HG03060 (cell line): ENCODE results near the gene NDP.

Experiments used
- ATAC-seq: cut with Tn5 transposase; IDR thresholded peaks from one replicate; pipeline ENCODE4 v1.9.1; 2021; ENCODE audit warnings: low read depth, moderate number of reproducible peaks; ENCODE audit not compliant: unreplicated experiment

The NDP gene

GRCh38 chrX:43973249-43974099 lies at the start of gene NDP:
NDP (minus strand) TSS chrX:43973390; CDS start chrX:43958645, 14,745 bp downstream.
- no peak for ATAC-seq

GRCh38 chrX:44022964-44023363 lies 49.8 kb upstream of the NDP start:
- no peak for ATAC-seq

GRCh38 chrX:44020693-44021092 lies 47.5 kb upstream of the NDP start:
- no peak for ATAC-seq

GRCh38 chrX:44019911-44020310 lies 46.7 kb upstream of the NDP start:
- no peak for ATAC-seq

GRCh38 chrX:44017676-44018075 lies 44.5 kb upstream of the NDP start:
- ATAC-seq, result no peak

- ATAC-seq, result no peak
Observed at GRCh38 chrX:44016906-44017305, 43.7 kb upstream of the NDP start.

- ATAC-seq, result no peak
Observed at GRCh38 chrX:44012484-44013096, 39.4 kb upstream of the NDP start.

GRCh38 chrX:44011506-44011905 lies 38.3 kb upstream of the NDP start:
- ATAC-seq, result no peak

GRCh38 chrX:44010626-44011025 lies 37.4 kb upstream of the NDP start:
- no peak for ATAC-seq

- ATAC-seq, result no peak
Observed at GRCh38 chrX:44006081-44006480, 32.9 kb upstream of the NDP start.

- no peak for ATAC-seq
Observed at GRCh38 chrX:44003975-44004374, 30.8 kb upstream of the NDP start.

GRCh38 chrX:44002567-44002966 lies 29.4 kb upstream of the NDP start:
- no peak for ATAC-seq

GRCh38 chrX:43998374-43998773 lies 25.2 kb upstream of the NDP start:
- ATAC-seq, result no peak

GRCh38 chrX:43996491-43996890 lies 23.3 kb upstream of the NDP start:
- no peak for ATAC-seq

GRCh38 chrX:43986083-43986482 lies 12.9 kb upstream of the NDP start:
- ATAC-seq, result no peak

GRCh38 chrX:43985511-43985910 lies 12.3 kb upstream of the NDP start:
- no peak for ATAC-seq

- no peak for ATAC-seq
Observed at GRCh38 chrX:43978226-43978625, 5.0 kb upstream of the NDP start.

- ATAC-seq, result no peak
Observed at GRCh38 chrX:43976205-43976604, 3.0 kb upstream of the NDP start.

- no peak for ATAC-seq
Observed at GRCh38 chrX:43975796-43976195, 2.6 kb upstream of the NDP start.

- no peak for ATAC-seq
Observed at GRCh38 chrX:43974741-43975465, 1.7 kb upstream of the NDP start.

GRCh38 chrX:43974100-43974475 lies 898 bp upstream of the NDP start:
- no peak for ATAC-seq
